ENCODE measurements around the gene NR2F2. TPM values are rescaled to one million over a fixed set of nuclear protein-coding genes. Genes with fewer than 3 reads are reported as not detected.

Gene NR2F2
- total RNA-seq, 4 donors from 2014 or later = 42.7 to 131 (median 83.6) TPM

DNA sequence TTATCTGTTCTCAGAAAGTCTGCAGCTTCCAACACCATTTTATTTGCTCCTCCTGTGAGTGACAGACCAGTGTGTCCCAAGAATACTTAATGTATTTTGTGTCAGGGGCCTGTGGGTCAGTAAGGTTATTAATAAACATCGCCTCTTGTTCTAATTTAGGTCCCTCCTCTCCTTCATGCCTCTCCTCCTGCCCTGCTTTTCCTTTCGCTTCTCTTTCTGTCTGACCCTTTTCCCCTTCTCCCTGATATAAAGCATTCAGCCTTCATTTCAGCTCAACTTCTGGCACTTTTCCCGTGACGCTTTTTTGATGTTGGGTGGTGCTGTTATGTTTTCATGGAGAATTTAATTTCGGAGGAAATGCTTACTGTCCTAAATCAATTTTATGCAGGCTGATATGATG lies 29.7 kb upstream of the NR2F2 start:
- H3K27me3 ChIP-seq = no peaks in the 10 kb centered on the region
- no peaks in the 10 kb centered on the region for H3K36me3 ChIP-seq
- peak overlapping the region in 2 of 4 donors; percentile 11 to 16 for H3K27ac ChIP-seq (replicated peaks in 1 of 4)
- H3K9me3 ChIP-seq = peaks cover 0 to 15% (median 3%) of the 10 kb centered on the region in 4 donors
- no peak for DNase-seq (ENCODE audit: extremely low spot score)
- H3K4me3 ChIP-seq = peak overlapping the region in 3 of 4 donors; percentile 5 to 21 (median 10)
- H3K4me1 ChIP-seq = no peaks in the 10 kb centered on the region
- 51% methylated on average over 5 of the region's 5 CpGs for WGBS
- TF ChIP-seq POLR2A (IDR thresholded peaks at IDR 0.05; ENCODE audit: low read depth) = no peak
- no peak for TF ChIP-seq POLR2AphosphoS5 (IDR thresholded peaks at IDR 0.05)
- TF ChIP-seq EP300 (IDR thresholded peaks at IDR 0.05) = no peak
- TF ChIP-seq, protein P1, sequence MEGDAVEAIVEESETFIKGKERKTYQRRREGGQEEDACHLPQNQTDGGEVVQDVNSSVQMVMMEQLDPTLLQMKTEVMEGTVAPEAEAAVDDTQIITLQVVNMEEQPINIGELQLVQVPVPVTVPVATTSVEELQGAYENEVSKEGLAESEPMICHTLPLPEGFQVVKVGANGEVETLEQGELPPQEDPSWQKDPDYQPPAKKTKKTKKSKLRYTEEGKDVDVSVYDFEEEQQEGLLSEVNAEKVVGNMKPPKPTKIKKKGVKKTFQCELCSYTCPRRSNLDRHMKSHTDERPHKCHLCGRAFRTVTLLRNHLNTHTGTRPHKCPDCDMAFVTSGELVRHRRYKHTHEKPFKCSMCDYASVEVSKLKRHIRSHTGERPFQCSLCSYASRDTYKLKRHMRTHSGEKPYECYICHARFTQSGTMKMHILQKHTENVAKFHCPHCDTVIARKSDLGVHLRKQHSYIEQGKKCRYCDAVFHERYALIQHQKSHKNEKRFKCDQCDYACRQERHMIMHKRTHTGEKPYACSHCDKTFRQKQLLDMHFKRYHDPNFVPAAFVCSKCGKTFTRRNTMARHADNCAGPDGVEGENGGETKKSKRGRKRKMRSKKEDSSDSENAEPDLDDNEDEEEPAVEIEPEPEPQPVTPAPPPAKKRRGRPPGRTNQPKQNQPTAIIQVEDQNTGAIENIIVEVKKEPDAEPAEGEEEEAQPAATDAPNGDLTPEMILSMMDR (IDR thresholded peaks at IDR 0.05) = no peak
- intact Hi-C loops (cut with DNase I) = no loop called here

DNA sequence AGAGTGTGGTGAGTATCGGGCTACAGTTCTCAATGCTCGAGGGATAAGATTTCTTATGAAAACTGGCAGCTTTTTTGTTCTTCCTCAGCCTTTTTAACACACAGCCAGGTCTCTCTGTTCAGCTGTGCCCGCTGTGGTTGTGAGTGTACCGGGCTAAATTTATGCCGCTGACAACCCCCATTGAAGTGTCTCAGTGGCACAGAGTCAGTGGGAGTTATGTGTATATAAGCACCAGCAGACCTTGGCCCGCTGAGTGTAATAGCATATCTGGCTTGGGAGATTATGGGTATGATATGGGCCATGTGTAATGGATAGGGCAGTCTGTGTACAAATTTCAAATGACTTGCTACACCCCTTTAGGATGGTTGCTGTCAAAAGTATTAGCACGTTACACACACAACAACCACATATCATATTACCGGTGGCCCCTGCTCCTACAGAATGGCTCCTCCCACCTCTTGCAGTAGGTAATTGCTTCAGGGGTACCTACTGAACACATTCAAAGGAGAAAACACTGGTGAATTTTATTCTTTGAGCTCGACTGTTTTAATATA lies 26.9 kb upstream of the NR2F2 start:
- Histone ChIP-seq H3K27ac (replicated peaks in 1 of 4) (no peak overlapping the region), H3K36me3 (no peaks in the 10 kb centered on the region), H3K9me3 (peaks cover 0 to 4% (median under 1%) of the 10 kb centered on the region in 4 donors), H3K4me3 (no peak overlapping the region), H3K27me3 (no peaks in the 10 kb centered on the region), H3K4me1 (peaks cover 0 to 9% (median 7%) of the 10 kb centered on the region in 4 donors)
- intact Hi-C loops (cut with DNase I) = no loop called here
- TF ChIP-seq POLR2A (IDR thresholded peaks at IDR 0.05; ENCODE audit: low read depth) (no peak), POLR2AphosphoS5 (IDR thresholded peaks at IDR 0.05) (no peak), EP300 (IDR thresholded peaks at IDR 0.05) (no peak)
- TF ChIP-seq, protein P1 (IDR thresholded peaks at IDR 0.05) = no peak
- WGBS = 89% methylated on average over 9 of the region's 9 CpGs
- no peak for DNase-seq (ENCODE audit: extremely low spot score)

DNA sequence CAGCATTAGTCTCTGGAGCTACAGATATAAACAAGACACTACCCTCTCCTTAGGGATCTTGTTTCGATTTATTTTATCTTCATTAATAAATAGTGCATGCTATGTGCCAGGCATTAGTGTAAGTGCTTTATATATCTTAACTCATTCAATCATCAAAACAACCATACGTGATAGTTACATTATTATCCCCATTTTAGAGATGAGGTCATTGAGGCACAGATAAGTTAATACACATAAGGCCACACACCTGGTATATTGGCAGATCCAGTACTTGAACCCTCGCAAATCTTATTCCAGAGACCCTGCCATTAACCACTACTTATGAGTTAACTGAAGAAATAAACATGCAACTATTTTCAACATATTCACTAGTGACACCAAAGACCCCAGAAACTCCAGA lies 25.7 kb upstream of the NR2F2 start:
- no peaks in the 10 kb centered on the region for H3K27me3 ChIP-seq
- H3K4me1 ChIP-seq = peaks cover 0 to 9% (median 7%) of the 10 kb centered on the region in 4 donors
- no peak for DNase-seq (ENCODE audit: extremely low spot score)
- no peak overlapping the region for H3K4me3 ChIP-seq
- WGBS = 61% methylated on average over 3 of the region's 3 CpGs
- no peaks in the 10 kb centered on the region for H3K9me3 ChIP-seq
- intact Hi-C loops (cut with DNase I) = no loop called here
- no peaks in the 10 kb centered on the region for H3K36me3 ChIP-seq
- no peak overlapping the region for H3K27ac ChIP-seq (replicated peaks in 1 of 4)
- TF ChIP-seq POLR2AphosphoS5 (IDR thresholded peaks at IDR 0.05) (no peak), POLR2A (IDR thresholded peaks at IDR 0.05; ENCODE audit: low read depth) (no peak), EP300 (IDR thresholded peaks at IDR 0.05) (no peak)
- TF ChIP-seq, protein P1 (IDR thresholded peaks at IDR 0.05) = no peak

DNA sequence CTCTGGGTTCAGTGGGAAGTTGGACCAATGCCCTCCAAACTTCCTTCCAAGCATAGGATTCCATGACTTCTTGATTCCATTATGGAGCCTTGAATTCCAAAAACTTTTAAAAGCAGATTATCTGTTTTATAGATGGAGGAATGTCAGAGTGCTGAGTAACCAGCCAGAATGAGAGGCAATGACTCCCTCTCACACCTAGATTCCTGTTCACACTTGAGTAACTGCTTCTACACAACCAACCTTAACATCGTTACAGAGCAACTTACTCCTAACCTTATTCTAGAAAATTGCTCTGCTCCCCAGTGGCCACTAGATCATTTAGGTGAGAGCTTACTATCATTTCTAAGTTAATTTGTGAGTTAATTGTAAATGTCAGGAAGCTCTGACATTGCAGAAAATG lies 24.2 kb upstream of the NR2F2 start:
- Histone ChIP-seq H3K27me3 (no peaks in the 10 kb centered on the region), H3K9me3 (no peaks in the 10 kb centered on the region), H3K36me3 (no peaks in the 10 kb centered on the region), H3K27ac (replicated peaks in 1 of 4) (no peak overlapping the region), H3K4me1 (peaks cover 0 to 9% (median 7%) of the 10 kb centered on the region in 4 donors), H3K4me3 (no peak overlapping the region)
- DNase-seq (ENCODE audit: extremely low spot score) = no peak
- 100% methylated on average over 1 of the region's 1 CpG for WGBS
- TF ChIP-seq POLR2A (IDR thresholded peaks at IDR 0.05; ENCODE audit: low read depth) (no peak), POLR2AphosphoS5 (IDR thresholded peaks at IDR 0.05) (no peak), EP300 (IDR thresholded peaks at IDR 0.05) (no peak)
- TF ChIP-seq, protein P1 (IDR thresholded peaks at IDR 0.05) = no peak
- intact Hi-C loops (cut with DNase I) = no loop called here

All from esophagus muscularis mucosa (tissue), 4 donors.